AG20443 (cell line): ENCODE data around the gene PYGB.

Source experiments
- DNase-seq: peaks from one replicate; pipeline ENCODE4 v3.0.0; 2012; ENCODE audit warnings: low spot score, mixed read lengths

The PYGB gene

DNA sequence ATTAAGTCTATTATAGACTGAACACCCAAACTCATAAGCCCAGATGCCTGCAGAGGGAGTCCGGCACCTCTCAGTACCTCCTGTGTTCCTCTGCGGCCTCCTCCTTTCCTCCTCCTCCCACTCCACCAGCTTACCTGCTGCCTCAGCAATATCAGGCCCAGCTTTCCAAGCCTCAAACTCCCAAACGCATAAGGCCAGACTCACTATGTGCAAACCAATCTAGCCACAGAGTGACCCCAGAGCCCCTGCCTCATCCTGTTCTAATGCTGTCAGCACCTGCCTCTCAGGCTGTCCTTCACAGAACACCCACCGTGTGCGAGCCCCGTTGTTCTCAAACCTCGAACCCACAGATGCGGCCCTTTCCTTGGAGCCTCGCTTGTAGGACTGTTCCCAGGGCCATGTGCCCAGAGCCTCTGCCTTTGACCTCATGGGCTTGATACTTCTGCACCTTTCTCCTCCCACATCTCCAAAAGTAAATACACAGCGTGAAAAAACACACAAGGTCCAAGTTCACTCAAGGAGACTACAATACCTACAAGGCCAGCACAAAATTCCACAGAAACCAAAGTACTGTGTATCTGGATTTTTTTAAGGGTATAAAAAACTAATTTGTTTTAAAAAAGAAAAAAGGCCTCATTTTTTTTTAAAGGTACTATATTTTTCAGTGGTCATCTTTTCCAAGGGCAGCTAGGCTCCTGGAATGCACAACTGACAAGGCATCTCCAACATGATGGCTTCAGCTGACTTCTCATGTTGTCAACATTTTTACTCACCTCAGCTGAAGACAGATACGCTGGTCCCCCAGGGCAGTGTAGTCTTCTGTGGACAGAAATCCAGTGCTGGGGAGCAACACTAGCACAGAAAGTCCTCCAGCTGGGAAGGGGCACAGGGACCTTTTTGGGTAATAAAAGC is 90.5 kb downstream of the PYGB start:
- no peak for DNase-seq

DNA sequence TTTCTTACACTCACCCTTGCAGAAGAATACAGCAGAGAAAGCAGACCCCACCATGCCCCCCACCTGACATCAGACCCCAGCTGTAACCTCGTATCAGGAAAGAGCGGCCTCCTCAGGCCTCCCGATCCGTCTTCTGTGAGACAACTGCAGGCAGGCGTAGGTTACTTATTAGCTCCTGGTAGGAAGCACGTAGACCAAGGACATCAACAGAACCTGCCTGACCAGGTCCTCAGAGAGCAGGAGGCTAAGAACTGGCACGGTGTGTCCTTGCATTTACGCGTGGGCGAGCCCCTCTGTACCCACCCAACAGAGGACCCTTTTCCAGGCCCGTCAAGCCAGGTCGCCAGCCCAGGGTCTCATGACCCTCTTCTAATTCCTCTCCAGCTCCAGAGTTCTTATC is 91.7 kb downstream of the PYGB start:
- DNase-seq: no peak

DNA sequence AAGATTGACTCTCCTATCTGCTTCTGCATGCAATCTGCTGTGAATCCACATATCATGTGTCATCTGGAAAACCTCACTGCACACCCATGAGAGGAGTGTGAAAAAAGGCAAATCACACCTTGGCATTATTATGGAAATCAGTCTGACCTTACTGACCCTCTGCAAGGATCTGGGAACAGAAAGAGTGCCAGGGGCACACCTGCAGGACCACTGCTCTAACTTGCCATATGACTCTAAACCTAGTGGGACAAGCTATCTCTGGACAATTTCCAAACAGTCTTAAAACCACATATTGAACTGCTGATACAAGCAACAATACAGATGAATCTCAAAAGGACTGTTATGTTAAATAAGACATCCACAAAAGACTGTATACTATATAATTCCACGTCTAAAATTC is 92.5 kb downstream of the PYGB start:
- no peak for DNase-seq

DNA sequence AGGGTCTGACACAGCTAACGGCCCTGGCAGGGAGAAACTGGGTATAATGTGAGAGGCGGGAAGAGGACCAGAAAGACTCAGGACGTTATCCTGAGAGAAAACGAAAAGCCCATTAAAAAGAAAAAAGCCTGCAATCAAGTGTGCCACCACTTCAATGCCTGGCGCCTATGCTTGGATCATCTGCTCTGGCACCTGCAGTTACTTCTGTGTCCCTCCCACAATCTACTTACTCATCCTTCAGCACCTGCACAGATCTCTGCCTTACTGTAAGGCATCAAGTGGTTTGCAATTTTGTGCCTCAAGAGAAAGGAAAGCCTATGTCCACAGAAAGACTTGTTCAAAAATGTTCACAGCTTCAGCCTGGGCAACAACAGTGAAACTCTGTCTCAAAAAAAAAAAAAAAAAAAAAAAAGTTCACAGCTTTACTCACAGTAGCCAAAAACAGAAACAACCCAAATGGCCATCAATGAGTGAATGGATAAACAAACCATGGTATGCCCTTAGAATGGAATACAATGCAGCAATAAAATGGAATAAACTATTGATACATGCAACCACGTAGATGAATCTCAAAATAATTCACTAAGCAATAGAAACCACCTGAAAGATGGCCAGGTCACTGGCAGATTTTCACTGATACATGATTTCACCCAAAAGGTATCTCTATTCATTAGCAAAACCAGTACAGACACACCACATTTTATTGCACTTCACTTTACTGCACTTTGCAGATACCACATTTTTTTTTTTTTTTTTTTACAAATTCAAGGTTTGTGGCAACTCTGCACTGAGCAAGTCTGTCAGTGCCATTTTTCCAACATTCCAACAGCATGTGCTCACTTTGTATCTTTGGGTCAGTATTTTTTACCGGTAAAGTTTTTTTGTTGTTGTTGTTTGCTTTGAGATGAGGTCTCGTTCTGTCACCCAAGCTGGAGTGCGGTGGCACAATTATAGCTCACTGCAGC is 94.1 kb downstream of the PYGB start:
- DNase-seq: no peak

DNA sequence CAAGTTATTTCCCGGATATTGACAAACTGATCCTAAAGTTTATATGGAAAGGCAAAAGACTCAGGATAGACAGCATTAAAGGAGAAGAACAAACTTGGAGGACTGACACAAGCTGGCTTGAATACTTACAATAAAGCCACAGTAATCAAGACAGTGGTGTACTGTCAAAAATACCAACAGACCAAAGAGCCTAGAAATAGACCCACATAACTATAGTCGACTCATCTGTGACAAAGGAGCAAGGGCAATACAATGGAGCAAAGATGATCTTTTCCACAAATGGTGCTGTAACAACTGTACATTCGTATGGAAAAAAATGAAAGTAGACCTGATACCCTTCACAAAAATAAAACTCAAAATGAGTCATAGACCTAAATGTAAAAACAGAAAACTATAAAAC is 96.7 kb downstream of the PYGB start:
- no peak for DNase-seq

DNA sequence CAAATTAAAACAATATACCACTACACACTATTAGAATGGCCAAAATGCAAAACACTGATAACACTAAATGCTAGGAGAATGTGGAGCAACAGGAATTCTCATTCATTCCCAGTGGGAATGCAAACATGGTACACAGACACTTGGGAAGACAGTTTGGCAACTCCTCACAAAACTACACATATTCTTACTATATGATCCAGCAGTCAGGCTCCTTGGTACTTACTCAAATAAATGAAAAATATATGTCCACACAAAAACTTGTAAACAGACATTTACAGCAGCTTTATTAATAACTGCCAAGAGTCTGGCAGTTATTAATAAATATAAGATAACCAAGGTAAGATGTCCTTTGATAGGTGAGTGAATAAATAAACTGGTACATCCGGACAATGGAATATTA is 97.8 kb downstream of the PYGB start:
- no peak for DNase-seq

DNA sequence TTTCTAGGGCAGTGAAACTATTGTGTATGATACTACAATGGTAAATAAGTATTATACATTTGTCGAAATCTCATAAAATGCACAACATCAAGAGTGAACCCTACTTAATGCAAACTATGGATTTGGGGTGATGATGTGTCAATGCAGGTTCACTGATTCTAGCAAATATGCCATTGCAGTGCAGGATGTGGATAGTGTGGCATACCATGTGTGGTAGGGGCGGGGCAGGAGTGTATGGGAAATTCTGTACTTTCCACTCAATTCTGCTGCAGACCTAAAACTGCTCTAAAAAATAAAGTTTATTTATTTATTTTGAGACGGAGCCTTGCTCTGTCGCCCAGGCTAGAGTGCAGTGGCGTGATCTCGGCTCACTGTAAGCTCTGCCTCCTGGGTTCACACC is 98.5 kb downstream of the PYGB start:
- no peak for DNase-seq
